DMS 273 treated with DMSO at 0.1 percent for 48 hours (cell line): ENCODE results near the gene FASTK.

Experiments used
- DNase-seq: peaks from one replicate; lab custom pipeline; 2025; lab: John Stamatoyannopoulos, UW

Gene FASTK

DNA sequence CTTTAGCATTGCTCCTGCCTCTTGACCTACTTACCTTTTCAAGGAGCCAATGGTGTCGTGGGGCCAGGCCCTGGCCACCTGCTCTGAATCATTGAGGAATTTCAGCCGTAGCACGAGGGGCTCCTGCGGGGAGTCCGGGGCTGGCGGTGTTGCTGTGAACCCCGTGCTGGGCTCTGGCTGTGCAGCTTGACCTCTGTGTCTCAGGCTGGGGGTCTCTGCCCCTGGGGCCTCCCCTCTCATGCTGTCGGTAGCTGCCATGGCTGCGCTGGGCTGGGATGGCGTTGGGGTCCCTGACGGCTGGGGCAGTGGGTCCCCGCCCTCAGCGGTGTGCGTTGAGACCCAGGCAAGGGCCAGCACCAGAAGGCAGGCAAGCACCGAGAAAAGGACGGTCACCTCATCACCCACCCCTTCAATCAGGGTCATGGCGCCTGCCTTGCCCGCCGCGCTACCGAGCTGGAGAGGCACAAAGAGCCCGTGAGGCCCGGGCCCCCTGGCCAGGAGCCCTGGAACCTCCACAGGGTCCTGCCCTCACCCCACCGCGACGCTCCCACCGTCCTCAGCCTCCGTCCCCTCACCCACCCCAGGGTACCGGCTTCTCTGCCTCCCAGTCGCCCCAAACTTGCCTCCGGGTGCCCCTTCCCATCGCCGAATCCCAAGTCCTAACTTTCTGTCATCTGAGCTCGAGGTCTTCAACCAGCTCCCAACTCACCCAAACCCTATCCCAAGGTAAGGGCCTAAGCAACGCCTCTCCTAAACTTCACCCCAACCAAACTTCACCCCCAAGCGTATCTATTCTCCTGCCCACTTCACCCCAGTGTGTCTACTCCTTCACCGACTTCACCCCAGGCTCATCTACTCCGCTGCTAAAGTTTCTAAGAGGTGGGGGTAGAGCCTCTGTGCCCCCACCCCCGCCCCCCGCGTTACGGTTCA is 1.8 kb upstream of the FASTK start:
- no peak for DNase-seq

DNA sequence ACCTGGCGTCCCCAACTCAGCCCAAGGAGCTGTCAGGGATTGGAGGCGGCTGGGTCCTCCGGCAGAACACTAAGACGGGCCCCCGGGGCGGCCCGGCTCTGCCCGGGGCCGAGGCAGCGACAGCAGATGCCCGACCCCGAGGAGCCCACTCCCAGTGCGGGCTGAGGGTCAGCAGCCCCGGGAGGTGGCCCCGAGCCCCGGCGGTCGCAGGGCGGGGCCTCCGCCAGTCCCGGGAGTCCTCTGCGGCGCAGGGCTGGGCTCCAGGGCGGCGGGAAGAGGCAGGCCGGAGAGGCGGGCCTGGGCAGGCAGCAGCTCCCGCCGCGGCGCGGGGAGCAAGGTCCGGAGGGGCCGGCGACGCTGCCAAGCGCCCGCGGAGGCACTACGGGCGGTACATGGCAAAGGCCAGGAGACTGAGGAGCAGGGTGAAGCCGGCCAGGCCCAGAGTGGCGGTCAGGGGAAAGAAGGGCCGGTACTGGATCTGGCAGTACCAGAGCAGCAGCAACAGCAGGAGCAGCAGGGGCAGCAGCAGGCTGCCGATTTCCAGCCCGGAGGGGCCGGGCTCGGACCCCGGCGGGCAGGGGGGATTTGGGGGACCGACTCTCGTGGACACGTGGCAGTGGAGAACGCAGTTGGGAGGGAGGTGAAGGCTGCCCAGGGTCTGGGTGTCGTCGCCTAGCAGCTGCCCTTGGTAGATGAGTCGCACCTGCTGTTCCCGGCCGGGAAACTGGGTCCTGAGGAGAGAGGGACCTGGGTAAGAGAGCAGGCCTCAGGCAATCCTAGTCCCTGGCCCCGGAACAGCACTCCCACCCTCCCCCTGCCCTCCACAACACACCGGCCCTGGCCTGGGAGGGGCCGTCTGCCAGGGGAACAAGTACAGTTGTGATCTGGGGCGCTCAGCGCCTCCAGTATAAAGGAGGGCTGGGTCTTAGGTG is 827 bp upstream of the FASTK start:
- DNase-seq = no peak

DNA sequence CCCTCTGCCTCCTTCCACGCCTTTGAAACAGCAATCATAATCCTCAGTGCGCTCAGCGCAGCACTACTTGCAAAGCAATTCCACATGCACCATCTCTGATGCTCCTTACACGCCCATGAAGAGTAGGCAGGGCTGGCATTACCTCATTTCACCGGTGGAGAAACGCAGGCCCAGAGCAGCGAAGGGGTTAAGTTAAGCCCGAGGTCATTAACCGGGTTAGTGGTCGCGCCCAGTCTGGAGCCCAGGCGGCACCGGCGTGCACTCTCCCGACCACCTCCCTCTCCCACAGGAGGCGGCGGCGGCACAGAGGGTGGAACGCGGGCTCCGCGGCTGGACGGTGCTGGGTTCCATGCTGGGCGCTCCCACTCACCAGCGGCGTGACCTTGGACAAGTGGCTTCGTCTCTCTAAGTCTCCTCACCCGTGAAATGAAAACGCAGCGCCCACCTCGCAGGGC is 515 bp downstream of the FASTK start:
- DNase-seq = no peak

DNA sequence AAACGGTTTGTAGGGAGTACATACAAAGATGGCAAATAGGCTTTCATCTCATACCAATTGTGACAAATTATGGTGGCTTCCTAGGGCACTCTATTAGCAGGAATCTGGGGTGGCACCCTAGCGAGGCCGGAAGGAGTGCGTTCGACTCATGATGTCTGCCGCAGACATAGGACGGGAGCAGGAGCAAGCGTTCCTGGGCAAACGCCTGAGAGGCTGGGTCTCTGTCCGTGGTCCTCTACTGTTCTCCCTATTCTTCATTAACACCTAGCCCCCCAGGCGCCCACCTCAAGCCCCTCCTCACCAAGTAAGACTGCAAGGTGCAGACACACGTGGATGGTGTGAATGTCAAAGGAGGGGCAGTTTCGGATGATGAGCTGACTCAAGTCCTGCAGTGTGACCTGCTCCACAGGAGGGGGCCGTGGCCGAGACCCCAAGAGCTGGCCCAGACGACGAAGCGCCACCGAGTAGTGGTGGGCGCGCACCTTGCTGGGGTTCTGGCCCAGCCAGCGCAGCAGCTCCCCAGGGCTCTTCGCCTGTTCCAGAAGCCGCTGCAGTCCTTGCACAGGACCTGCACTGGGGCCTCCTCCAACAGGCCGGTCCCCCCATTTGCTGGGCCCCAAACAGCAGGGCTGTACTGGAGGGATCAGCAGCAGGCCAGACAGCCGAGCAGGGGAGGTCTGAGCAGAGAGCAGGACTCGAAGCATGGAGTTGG is 1.3 kb downstream of the FASTK start:
- DNase-seq = no peak

DNA sequence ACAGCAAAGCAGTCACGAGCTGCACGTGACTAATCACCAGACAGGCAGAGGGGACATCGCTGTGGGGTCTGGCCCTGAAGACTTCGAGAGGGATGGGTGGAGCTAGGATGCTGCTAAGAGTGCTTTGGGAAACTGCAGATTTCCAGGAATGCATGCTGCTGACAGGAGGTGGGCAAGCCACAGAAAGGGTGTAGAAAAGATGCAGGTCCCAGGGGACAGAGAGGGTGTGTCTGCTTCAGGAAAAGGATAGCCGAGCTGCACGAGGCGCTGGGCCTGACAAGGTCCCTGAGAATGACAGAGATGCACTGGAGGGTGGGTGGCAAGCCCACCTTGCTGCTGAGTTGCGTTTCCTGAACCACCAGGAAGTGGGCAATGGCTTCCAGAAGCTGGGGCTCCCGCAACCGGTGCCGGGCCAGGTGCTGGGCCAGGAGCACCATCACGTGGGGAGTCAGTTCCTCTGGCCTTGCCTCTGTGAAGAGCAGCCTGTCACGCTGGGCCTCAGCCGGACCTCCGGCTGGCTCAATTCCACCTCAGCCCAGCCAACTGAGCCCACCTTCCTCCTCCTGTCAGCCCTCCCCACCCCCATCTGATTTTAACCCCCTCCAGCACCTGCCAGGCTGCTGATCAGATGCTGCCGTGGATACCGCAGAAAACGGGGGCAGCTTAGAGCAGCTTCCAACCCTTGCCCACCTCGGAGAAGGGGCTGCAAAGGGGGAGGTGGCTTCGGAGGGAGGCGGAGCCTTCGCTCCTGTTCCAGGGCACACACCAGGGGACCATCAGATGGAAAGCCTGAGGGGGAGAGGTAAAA is 2.2 kb downstream of the FASTK start:
- no peak for DNase-seq

DNA sequence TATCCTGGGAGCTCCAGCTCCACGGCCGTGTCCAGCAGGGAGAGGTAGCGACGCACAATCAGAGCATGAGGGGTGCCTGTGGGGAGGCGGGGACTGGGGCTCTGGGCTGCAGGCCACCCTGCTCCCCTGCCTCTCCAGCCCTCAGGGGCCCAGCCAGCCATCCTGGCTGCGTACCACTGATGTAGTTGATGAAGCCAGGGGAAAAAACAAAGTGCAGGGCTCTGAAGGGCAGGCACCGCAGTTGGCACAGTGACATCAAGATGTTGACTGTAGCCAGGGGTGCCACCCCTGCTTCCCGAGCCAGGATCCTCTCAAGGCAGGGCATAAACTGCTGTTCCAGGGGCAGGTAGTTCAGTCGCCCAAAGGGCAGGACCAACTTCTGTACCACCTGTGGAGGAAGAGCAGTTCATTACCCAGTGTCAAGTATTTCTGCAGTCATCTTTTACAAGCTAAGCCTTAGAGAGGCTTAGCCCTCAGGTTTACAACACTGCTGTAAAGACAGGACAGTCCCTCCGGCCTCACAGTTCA is 2.8 kb downstream of the FASTK start:
- DNase-seq = no peak

DNA sequence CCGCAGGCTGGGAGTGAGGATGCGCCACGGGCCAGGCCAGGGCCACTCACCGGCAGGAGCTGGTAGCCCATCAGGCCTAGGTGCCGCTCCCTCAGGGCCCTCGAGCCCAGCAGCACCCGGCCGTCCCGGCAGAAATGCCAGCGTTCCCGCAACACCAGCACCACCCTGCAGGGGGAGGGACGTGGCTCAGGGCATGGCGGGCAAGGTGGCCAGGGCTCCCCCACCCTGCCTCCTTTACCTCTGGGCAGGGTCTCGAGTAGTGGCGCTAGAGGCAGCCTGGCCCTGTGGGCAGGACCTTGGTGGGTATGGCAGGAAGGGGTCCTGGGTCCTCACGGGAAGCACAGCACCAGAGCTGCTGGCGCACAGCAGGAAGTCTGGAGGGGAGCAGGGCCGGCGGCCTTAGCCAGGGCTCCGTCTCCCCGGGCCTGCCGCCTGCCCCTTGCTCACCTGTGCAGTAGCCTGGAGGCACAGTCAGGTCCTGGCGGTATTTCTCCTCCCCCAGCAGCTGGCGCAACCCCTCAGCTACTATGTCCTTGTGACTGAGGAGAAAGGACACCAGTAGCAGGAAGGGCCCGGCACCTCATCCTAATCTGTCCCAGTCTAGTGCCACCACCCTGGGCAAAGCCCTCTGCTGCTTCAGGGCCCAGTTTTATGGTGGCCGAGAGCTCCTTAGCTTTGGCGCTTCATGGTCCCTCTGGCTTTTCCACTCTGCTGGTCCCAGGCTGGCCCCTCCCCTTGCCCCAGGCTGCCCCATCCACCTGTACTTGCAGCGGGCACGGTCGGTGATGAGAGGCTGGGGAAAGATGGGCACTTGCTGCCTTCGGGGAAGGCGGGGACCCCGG is 3.5 kb downstream of the FASTK start:
- no peak for DNase-seq

DNA sequence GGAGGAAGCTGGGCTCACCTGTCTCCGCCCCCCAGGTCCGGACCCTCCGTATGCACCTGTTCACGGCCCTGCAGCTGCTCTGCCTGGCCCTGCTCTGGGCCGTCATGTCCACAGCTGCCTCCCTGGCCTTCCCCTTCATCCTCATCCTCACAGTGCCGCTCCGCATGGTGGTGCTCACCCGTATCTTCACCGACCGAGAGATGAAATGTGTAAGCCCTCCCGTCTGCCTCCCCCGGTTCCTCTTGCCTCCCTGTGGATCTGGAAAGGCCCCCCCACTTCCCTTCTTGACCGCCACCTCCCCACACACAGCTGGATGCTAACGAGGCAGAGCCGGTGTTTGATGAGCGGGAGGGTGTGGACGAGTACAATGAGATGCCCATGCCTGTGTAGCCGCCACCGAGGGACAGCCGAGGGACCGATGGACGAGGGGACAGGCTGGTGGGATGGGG is 4.6 kb downstream of the FASTK start:
- DNase-seq = no peak

DNA sequence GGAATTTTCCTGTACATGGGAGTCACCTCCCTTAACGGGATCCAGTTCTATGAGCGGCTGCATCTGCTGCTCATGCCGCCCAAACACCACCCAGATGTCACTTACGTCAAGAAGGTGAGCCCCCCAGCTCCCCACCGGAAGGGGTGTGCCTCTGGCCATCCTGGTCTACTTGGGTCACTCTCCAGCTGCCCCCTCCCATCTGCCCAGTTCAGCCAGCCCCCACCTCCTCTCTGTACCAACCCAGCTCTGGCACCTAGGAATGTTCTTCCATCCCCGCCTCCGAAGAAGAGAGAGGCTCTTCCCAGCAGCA is 5.0 kb downstream of the FASTK start:
- no peak for DNase-seq

DNA sequence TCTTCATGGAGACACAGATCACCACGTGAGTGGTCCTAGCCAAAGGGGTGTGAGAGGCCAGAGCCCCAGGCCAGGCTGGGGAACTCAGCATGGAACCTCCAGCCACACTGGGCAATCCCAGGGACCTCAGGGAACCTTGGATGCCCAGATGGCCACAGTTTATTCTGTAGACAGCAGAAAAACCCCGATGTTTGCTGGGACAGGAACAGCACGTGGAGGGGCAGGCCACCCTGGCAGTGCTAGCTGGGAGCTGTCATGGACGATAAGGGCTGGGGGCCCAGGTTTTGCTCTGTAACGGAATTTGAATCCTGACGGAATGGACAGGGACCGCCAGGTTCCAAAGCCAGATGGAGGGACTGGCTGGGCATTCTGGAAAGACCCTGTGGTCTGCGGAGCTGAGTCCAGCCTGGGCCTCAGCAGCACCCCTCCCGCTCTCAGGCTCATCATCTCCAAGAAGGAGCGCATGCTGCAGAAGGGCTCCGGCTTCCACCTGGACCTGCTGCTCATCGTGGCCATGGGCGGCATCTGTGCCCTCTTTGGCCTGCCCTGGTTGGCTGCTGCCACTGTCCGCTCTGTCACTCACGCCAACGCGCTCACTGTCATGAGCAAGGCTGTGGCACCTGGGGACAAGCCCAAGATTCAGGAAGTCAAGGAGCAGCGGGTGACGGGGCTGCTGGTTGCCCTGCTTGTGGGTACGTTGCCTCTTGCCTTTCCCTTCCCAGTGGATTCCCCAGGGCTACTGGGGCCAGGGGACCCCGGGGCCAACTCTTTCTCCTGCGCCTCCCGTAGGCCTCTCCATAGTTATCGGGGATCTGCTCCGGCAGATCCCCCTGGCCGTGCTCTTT is 5.6 kb downstream of the FASTK start:
- no peak for DNase-seq

DNA sequence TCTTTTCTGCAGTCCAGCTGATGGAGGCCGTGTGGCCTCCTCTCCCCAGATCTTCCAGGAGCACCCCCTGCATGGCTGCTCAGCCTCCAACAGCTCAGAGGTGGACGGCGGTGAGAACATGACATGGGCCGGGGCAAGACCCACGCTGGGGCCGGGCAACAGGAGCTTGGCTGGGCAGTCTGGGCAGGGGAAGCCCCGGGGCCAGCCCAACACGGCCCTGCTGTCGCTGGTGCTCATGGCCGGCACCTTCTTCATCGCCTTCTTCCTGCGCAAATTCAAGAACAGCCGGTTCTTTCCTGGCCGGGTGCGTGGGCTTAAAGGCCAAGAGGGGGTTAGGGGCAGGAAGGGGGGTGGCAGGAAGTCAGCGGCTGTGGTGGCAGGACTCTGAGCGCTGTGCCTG is 6.6 kb downstream of the FASTK start:
- no peak for DNase-seq

DNA sequence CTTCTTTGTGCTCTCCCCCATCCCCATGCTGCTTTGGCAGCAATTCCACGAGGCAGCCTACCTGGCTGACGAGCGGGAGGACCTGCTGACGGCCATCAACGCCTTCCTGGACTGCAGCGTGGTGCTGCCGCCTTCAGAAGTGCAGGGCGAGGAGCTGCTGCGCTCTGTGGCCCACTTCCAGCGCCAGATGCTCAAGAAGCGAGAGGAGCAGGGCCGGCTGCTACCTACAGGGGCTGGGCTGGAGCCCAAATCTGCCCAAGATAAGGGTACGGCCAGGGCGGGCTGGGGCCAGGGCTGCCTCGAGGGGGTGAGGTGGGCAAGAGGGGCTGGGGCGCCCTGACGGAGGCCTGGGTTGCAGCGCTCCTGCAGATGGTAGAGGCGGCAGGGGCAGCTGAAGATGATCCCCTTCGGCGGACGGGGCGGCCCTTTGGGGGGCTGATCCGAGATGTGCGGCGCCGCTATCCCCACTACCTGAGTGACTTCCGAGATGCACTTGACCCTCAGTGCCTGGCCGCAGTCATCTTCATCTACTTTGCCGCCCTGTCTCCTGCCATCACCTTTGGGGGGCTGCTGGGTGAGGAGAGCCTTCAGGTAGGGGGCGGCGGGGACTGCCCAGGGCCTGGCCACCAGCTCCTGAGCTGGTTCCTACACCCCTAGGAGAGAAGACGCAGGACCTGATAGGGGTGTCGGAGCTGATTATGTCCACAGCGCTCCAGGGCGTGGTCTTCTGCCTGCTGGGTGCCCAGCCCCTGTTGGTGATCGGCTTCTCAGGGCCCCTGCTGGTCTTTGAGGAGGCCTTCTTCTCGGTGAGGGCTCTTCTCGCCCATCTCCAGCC is 9.4 kb downstream of the FASTK start:
- DNase-seq = no peak

DNA sequence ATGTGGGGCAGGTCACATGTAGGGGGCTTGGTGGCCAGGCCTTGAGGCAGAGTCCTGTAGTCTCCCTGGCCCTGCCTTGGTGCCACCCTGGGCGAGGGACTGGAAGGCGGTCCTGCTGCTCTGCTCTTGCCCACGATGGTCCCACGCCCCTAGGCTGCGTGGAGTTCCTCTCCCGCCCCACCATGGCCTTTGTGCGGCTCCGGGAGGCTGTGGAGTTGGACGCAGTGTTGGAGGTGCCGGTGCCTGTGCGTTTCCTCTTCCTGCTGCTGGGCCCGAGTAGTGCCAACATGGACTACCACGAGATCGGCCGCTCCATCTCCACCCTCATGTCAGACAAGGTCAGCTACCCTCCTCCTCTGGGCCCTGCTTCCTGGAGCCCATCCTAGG is 10.0 kb downstream of the FASTK start:
- no peak for DNase-seq

DNA sequence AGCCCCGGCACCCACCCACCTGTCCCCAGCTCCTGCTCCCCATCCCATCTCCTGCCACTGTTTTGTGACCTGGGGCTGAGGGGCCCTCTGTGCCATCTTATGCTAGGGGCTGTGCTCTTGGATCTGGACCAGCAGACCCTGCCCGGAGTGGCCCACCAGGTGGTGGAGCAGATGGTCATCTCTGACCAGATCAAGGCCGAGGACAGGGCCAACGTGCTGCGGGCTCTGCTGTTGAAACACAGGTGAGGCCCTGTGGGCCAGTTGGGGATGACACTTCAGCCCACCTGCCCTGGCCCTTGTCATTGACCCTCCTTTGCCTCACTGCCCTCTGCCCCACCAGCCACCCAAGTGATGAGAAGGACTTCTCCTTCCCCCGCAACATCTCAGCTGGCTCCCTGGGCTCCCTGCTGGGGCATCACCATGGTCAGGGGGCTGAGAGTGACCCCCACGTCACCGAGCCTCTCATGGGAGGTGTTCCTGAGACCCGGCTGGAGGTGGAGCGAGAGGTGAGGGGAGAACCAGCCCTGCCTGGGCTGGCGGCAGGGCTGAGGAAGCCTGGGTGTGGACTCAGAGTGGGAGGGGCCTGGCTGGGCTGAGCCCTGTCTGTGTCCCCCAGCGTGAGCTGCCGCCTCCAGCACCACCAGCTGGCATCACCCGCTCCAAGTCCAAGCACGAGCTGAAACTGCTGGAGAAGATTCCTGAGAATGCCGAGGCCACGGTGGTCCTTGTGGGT is 10.6 kb downstream of the FASTK start:
- no peak for DNase-seq

DNA sequence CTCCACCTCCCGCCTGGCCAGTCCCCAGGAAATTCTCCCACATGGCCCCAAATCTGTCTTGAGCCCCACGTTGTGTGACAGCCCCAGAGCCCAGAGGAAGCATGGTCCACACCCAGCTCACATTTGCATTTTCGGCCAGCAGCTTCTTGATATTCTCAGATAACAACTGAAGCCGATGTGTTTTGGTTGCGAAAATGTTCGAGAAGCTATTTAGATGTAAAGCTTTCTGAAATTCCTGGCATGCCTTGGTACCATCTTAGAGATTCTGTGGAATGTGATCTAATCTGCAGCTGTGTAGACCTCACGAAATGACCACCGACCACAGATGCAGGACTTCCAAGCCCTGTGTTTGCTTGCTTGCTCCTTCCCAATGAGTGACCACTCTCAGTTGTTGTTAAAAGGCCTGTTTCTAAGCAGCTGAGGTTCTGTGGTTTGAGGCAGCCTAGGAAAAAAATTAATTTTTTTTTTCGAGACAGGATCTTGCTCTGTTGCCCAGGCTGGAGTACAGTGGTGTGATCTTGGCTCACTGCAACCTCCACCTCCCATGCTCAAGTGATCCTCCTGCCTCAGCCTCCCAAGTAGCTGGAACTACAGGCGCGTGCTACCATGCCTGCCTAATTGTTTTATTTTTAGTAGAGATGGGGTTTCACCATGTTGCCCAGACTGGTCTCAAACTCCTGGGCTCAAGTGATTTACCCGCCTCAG is 12.4 kb downstream of the FASTK start:
- DNase-seq = no peak

DNA sequence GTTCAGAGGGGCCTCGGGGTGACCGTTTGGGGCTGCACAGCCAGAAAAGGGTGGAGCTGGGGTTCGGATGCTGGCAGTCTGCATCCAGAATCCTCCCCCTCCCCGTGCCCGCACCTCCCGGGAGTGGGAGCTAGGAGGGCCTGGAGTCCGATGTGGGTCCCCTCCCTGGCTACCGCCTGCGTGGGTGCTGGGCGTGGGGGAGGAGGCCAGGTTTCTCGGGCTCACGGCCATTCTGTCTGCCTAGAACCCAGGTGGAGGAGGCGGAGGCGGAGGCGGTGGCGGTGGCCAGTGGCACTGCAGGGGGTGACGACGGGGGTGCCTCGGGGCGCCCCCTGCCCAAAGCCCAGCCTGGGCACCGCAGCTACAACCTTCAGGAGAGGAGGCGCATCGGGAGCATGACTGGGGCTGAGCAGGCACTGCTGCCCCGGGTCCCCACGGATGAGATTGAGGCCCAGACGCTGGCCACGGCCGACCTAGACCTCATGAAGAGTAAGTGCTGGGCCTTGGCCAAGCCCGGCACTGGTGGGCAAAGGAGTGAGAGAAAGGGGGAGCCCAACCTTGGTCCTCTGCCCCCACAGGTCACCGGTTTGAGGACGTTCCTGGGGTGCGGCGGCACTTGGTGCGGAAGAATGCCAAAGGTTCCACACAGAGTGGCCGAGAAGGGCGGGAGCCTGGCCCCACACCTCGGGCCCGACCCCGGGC is 14.2 kb downstream of the FASTK start:
- DNase-seq = no peak
